ENCODE data around the gene MCF2L.

GRCh38 chr13:112983042-112983305, 14.0 kb downstream of the MCF2L start:
- no peak for TF ChIP-seq CTCF (IDR thresholded peaks at IDR 0.05; ENCODE audit: low read length)
- TF ChIP-seq EZH2phosphoT487 (IDR thresholded peaks at IDR 0.05; ENCODE audit: low read length), result no peak
